Suprapubic skin (tissue), 4 donors: Measurements from ENCODE around the gene LPAR5.

Source experiments
- CTCF ChIP-seq, 2 donors: fragments of 200-600 bp in 1 of 2; fragments of 450-650 bp in 1 of 2; sonication (generic) in 1 of 2; IDR thresholded peaks; one replicate each; pipeline ENCODE4 v1.5.1; 2016 to 2019; ENCODE audit warnings: antibody characterized with exemption in 2 of 2, mild to moderate bottlenecking in 1 of 2, moderate library complexity in 1 of 2
- EP300 ChIP-seq: sonication (generic); formaldehyde crosslinking; IDR thresholded peaks from one replicate; pipeline ENCODE4 v1.6.1; 2017; ENCODE audit warnings: antibody characterized with exemption
- POLR2A ChIP-seq, 2 donors: fragments of 450-650 bp; IDR thresholded peaks; one replicate each; pipeline ENCODE4 v1.6.1; 2017; ENCODE audit warnings: antibody characterized with exemption in 2 of 2, mild to moderate bottlenecking in 2 of 2, moderate library complexity in 2 of 2
- POLR2AphosphoS5 ChIP-seq, 3 donors: sonication (generic); formaldehyde crosslinking; IDR thresholded peaks; one replicate each; pipeline ENCODE4 v1.6.1; 2017; ENCODE audit warnings: antibody characterized with exemption in 3 of 3

DNA sequence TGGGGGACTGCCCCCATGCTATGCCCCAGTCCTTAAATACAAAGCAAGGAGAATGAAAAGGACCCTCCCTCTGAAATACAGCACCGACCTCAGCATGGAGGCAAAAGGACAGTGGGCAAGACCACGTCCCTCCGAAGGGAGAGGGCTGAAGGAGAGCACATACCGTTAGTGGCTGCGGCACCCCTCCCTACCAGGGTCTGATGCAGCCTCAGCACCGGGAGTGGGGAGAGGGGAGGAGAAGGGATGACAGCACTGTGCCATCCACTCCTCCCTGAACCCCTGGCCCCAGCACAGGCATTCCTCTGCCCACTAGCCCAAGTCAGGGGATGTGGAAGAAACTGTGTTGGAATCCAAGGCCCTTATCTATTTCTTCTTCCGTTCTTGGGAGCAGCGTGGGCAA lies 15.1 kb upstream of the LPAR5 start:
- TF ChIP-seq CTCF (IDR thresholded peaks at IDR 0.05): no peak
- no peak for TF ChIP-seq POLR2AphosphoS5 (IDR thresholded peaks at IDR 0.05)
- no peak for TF ChIP-seq POLR2A (IDR thresholded peaks at IDR 0.05)
- TF ChIP-seq EP300: no peak
